GM12873 (cell line): ENCODE results near the gene STAT5A.

ENCODE experiments used
- TF ChIP-seq, protein P1 (sequence below): IDR thresholded peaks from 2 replicates; pipeline ENCODE4 v1.5.1; 2012; ENCODE audit warnings: low read depth, mild to moderate bottlenecking, moderate library complexity, low read length, control low read depth; ENCODE audit not compliant: insufficient read depth; ENCODE audit errors: missing control alignments

Gene STAT5A

DNA sequence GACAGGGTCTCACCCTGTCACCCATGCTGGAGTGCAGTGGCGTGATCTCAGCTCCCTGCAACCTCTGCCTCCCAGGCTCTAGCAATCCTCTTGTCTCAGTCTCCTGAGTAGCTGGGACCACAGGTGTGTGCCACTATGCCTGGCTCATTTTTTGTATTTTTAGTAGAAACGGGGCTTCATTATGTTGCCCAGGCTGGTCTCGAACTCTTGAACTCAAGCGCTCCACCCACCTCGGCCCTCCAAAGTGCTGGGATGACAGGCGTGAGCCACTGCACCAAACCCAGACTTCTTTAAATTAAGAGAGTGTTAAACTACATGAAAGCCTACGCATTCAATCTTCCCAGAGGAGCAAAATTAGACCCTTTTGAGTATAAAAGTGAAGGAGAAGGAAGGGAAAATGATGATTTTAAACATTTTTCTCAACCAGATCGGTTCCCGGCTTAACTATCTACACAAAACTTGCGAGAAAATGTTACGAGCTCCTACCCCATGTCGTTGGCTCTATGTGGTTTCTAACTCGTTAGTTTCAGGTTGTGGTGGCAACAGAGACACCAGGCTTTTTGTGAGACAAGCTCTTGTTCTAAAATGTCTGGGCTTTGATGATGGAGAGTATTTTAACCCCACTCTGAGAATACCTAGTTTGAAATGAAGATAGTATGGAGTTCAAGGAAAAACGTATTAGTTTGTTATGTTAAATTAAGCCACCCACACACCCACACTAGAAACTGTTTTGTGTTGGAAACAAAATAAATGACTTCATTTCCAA lies 38.4 kb upstream of the STAT5A start:
- TF ChIP-seq, protein P1, sequence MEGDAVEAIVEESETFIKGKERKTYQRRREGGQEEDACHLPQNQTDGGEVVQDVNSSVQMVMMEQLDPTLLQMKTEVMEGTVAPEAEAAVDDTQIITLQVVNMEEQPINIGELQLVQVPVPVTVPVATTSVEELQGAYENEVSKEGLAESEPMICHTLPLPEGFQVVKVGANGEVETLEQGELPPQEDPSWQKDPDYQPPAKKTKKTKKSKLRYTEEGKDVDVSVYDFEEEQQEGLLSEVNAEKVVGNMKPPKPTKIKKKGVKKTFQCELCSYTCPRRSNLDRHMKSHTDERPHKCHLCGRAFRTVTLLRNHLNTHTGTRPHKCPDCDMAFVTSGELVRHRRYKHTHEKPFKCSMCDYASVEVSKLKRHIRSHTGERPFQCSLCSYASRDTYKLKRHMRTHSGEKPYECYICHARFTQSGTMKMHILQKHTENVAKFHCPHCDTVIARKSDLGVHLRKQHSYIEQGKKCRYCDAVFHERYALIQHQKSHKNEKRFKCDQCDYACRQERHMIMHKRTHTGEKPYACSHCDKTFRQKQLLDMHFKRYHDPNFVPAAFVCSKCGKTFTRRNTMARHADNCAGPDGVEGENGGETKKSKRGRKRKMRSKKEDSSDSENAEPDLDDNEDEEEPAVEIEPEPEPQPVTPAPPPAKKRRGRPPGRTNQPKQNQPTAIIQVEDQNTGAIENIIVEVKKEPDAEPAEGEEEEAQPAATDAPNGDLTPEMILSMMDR, result no peak

DNA sequence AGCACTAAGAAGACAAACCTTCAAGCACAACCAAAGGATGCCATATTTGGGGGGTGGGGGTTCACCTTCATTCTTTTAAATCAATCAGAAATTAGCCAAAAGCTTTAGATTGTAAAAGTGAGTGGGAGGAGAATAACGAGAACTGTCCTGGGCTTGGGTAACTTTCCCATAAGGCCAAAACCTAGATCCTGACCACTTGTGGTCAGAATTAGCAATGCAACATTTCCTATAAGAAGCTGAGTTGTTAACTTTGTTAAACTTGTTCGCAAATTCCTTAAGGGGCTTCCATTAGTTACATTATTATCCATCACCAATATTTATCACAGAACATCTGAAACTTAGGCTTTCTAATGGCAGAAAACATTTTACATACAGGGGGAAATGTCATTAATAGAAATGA lies 37.2 kb upstream of the STAT5A start:
- TF ChIP-seq, protein P1, result peak; percentile 19

DNA sequence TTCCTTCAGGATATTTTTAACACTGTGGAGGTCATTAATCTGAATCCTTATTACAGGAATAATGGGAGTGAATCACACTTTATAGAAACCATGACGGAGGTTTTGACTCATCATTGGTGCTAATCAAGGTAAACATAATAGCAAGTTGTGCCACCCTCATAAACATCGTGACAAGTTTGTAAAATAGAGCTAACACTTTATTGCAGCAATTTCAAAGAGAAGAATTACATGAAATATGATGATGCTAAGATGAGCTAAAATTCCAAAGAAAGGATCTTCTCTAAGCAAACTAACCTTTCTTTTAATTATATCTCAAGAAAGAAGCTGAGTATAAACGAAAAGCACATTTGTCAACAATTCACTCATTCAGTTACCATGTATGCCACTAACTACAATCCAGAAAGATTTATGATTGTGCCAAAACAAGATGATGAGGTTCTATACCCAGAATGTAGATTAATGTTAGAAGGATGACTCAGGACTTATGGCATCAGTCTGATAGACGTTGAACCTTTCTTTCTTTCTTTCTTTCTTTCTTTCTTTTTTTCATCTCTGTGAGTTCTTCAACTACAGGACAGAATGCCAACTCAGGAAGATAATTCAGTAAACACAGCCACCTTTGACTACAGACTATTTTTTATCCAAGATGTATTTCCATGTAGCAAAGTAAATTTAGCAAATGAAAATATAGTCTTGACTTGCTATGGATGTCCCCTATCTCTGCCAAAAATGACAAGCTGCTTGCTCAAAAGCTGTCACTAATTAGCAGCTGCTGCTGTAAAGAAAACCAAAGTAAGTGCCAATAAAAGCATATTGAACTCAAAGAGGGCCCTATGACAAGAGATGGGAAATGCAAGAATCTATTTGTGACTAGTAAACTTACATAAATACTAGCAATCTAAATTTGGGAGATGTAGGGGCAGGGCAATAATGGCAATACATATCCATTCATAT lies 35.4 kb upstream of the STAT5A start:
- TF ChIP-seq, protein P1, result no peak

DNA sequence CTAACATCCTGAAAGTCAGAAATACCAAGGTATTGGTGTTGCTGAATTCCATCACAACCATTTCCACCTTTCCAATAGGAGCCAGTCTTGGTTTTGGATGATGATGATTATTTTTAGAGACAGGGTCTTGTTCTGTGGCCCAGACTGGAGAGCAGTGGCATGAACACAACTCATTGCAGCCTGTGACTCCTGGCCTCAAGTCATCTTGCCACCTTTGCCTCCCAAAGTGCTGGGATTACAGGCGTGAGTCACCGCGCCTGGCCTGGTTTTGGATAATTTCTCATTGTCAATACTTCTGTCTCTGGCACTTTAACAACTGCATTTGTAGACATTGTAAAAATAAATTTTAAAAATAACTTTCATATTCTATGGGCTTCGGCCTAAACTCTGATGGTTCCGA lies 34.7 kb upstream of the STAT5A start:
- TF ChIP-seq, protein P1, result no peak

DNA sequence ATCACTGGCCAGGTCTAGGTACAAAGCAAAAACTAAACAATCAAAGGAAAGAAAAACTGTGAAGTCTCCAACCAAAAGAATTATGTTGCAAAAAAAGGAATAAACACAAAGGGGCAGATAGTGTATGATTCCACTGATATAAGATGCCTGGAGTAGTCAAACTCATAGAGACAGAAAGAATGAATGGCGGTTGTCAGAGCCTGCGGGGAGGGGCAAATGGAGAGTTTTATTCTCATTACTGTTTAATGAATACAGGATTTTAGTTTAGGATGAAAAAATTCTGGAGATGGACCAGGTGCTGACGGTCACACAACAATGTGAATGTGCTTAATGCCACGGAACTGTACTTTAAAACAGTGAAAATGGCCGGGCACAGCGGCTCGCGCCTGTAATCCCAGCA lies 32.9 kb upstream of the STAT5A start:
- TF ChIP-seq, protein P1, result no peak

DNA sequence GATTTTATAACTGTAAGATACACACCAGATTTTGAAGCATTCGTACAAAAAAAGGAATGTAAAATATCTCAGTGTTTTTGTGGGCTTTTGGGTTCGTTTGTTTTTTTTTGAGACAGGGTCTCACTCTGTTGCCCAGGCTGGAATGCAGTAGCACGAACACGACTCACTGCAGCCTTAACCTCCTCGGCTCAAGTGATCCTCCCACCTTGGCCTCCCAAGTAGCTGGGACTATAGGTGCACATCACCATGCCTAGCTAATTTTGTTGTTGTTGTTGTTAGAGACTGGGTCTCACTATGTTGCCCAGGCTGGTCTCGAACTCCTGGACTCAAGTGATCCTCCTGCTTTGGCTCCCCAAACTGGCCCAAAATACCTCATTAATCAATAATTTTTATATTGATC lies 28.0 kb upstream of the STAT5A start:
- TF ChIP-seq, protein P1, result no peak

DNA sequence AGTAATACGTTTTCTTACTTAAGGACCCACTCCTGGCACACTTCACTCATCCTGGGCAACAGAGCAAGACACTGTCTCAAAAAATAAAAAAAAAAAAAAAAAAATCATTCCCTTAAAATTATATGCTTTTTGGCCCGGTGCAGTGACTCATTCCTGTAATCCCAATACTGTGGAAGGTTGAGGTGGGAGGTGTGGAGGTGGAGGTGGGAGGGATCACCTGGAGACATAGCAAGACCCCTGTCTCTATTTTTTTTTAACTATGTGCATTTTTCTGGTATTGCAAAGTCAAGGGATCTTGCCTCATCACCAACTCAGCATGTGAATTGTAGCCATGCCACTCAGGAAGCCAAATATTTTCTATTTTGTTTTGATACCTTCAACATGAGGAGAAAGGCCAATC lies 21.8 kb upstream of the STAT5A start:
- TF ChIP-seq, protein P1, result no peak
